ENCODE measurements around the gene PAH.

Gene PAH

DNA sequence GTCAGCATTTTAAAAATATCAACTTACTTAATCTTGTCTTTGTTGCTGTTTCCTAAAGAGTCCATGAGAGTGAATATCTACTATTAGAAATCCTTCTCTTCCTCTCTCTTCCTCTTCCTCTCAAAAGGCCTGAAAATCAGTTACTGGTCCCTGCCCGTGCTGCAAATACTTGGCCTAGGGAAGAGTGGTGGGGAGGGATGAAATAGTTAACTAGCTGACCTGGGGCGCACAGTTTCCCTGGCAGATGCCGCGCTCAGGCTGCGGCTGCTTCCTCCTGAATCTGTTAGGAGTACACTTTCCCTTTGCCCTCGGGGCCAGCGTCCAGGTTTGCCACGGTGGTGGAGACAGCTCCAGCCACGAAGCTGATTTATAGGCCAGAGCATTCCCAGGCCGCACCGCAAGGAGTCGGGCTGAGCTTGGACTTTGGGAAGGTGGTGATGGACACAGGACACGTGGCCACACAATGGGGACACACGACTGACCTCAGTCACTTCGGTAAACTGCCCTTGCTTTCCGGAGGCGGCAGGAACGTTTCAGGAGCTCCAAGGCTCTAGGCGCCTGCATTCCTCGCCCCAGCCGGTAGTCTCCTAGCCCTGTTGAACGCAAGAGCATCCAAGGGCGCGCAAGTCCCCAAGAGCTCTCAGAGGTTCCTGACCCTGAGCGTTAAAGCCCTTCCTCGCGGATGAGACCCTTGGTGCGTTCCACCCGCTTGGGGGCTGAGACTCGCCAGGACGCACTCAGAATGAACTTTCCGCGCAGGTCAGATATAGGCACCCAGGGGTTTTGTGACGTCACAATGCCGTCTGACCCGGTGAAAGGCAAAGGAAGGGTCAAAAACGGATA lies 33.3 kb upstream of the PAH start:
- DNase-seq (ENCODE audit: low read depth), result no peak

DNA sequence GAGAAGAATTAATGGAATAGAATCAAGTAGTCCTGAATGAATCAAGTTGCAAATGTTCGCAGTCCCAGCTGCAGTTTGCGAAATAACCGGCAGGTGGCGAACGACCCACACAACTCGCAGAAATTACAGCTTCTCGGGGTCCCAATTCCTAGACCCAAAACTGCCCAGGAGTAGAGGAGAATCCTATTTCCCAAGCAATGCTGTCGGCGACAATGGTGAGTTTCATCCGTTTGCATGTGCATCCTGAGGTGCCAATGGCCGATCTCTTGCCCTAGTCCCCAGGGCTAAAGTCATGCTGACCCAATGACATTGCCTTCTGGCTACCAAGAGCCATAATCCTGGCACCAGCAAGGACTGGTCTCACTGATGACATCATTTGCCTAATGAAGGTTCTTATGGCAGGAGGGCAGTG lies 31.9 kb upstream of the PAH start:
- peak; percentile 41 for DNase-seq (ENCODE audit: low read depth)

DNA sequence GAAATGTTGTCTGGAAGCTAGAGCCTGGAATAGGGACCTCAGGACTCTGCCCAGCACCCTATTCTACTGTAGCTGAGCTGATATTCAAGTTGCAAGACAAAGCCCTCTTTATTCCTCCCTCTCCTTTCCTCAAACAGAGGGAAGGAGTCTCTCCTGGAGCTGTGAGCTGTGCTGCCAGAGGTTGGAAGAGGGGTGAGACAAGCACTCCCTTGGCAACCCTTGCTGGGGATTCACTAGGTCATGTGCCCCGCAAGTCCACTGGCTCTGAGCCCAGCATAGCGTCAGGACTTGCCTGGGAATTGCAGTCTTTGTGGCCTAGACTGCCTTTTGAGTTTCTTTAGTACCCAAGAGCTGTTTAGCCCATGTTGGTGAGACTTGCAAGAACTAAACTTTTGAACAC lies 29.0 kb upstream of the PAH start:
- DNase-seq (ENCODE audit: low read depth), result no peak

DNA sequence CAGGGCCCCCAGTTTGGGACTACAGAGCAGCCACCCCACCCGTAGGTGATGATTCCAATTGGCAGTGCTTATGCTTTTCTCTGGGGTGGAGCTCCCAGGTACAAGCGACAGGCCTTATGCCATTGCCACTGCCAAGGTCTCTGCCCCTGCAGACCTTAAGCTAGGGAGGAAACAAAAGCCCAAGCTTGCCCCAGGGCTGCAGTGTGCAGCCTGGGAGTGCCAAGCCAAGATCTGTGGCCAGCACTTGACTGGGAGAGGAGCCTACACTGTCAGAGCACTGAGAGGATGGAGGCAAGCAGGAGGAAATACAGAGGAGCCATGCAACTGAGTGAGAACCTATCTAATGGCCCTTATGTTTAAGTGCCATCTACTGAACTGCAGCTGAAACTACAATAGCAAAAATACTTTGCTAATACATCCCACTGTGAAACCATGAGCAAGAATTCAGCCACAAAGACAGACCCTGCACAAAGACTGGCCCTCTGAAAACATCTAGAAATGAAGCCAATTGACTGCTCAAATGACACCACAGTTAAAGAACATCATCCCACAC lies 22.7 kb upstream of the PAH start:
- no peak for DNase-seq (ENCODE audit: low read depth)

DNA sequence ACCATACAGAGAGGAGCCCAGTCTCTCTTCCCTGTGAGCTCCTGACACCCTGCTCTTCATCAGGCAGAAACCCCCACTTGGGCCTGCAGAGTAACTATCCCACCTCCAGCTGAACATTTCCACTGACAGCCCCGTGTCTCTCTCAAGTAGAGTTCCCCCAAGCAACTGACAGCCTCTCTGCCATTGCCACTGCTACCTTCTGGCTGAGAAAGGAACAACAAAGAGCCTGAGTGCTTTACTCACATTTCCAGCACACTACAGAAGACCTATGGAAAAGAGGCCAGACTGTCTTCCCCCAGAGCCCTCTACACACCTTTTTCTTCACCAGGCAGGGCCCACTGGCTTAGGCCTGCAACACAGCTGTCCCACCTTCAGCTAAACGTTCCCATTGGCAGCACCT lies 22.0 kb upstream of the PAH start:
- no peak for DNase-seq (ENCODE audit: low read depth)

DNA sequence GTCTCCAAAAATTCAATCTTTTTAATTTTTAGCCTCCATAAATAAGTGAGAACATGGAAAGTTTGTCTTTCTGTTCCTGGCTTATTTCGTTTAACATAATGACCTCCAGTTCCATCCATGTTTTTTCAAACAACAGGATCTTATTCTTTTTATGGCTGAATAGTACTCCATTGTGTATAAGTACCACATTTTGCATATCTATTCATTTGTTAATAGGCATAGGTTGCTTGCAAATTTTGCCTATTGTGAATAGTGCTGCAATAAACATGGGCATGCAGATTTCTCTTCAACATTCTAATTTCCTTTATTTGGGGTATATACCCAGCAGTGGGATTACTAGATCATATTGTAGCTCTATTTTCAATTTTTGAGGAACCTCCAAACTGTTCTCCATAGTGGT lies 16.1 kb upstream of the PAH start:
- no peak for DNase-seq (ENCODE audit: low read depth)

DNA sequence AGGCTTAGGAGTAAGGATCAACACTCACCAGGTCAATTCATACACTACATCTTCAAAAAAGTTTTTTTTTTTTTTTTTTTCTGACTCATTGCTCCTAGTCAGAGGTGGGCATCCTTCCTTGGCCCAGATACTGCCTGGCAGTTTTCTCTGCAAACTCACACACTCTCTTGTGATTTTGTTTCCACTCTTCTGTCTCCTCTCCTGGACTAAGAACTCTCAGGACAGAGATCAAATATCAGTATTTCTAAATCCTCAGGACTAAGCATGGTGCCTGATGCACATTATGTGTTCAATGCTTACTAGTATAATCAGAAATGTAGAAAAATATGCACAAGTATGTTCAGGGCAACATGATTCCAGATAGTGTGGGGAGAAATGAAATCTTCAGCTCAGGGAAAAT lies 10.2 kb upstream of the PAH start:
- DNase-seq (ENCODE audit: low read depth), result no peak

DNA sequence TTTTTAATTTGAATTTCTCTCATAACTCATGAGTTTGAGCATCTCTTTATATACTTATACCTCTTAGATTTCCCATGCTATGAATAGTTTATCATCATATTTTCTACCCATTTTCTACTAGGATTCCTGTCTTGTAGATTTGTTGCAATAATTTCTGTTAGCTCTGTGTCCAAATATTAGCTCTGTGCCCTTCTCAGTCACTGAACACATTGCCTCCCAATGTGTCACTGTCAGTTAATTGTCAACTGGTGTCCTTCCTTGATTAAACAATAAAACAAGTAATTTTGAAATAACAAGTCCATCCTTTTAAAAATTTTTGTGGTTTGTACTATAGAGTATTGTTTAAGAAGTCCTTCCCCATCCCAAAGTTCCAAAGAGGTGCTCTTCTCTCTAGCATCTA lies 4.2 kb upstream of the PAH start:
- DNase-seq (ENCODE audit: low read depth), result no peak

DNA sequence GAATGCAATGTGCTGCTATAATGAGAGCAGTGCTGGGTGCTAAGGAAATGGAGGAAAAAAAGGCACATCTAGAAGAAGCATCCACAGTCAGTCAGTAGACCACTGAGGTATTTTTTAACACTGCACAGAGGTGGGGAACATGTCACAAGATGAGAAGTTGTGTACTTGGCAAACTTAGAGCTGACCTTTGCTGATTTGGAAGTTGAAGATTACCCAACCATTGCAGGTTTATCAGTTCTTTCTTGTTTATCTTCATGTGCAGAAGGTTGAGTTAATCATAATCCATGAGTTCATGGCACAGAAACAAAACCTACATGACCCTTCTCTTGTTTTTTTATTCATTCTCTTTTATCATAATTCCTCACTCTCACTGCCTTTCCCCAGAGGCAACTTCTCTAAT lies 3.2 kb upstream of the PAH start:
- no peak for DNase-seq (ENCODE audit: low read depth)

DNA sequence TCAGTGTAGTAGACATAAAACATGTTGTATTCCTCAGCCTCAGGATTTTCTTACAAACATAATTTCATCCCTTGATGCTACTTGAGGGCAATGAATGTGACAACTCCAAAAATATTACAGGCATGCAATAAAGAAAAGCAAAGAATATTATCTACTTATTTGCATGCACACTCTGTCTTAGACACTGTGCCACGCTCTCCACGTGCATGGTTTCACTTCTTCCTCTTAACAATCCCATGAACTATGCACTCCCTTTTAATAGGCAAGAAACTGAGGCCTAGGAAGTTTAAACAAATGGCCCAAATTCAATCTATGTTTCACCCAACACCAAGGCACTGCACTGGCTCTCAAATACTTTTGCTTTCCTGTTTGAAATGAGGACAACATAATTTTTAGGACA lies 1.8 kb upstream of the PAH start:
- no peak for DNase-seq (ENCODE audit: low read depth)

DNA sequence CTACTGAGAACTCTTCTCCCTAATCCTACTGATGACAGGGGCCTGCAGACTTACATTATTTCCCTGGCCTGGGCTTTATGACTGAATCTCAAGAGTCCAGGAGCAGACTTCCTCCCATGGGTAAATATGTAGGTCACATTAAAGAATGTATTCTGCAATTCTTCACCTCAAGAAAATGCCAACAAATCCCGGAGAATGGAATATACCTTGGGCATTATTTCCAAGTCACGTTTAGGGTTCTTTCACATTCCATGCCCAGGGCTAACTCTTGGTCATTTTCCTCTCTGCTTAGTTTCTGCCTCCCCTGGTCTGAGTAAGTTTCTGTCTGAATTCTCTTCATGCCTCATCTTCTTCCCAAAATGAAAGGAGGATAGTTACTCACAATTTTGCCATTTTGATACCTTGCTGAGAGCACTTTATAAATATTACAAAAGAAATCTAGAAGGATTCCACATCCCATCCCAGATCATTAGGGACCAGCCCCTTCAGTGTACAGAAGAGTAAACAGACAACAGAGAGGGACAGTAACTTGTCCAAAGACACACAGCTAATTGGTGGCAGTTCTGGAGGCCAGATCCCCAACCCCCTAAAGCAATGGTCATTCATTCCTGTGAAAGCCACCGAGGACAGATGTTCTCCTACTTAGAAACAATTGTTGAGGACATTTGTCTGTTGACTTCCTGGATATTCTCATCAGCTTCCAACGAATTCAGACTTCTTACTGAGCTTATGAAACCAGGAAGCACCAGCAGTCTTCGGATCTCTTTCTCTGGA lies 605 bp downstream of the PAH start:
- DNase-seq (ENCODE audit: low read depth), result no peak

DNA sequence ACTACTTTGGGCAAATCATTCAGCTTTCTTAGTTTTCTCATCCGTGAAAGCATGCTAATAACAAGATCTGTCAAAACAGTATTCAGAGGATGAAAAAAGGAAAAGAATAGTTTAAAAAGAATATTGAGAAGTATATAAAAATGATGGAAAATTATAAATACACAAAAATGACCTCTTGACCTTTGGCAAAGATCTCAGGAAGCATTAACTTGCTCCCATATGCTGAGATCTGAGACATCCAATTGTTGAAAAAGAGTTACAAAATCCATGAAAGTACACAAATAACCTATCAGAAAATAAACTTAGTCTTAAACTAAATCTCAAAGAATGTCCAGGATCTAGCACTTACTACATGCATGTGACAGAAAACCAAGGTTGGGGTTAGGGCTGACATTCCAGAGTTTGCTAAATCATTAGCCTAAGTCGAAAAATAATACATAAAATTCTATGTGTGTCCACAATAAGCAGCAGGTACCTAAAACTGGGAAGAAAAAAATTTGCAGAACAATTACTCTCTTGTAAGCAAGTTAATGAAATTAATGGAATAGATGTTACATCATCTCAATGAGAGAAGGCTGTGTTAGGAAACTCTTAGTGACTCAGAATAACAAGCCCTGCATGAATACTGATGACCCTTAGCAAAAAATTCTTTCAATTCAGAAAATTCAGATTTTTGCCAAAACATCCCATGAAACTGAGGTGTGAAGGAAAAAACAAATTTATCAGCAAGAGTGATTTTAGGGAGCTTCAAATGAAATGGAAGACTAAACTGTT lies 3.4 kb downstream of the PAH start:
- DNase-seq (ENCODE audit: low read depth), result no peak

DNA sequence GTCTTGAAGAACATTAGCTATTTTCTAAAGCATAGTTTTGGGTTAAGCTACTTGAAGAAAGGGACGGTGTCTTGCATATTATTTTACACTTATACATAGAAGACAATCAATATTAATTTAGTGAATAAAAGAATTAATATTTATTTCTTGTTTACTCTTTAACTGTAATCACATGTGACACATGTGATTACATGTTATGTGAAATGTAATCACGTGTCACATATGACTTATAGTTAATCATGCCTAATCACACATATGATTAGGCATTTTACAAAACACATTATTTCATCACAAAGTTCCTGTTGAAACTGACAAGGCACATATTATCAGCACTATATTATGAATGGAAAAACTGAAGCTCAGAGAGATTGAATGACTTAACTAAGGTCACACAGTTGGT lies 4.8 kb downstream of the PAH start:
- no peak for DNase-seq (ENCODE audit: low read depth)

DNA sequence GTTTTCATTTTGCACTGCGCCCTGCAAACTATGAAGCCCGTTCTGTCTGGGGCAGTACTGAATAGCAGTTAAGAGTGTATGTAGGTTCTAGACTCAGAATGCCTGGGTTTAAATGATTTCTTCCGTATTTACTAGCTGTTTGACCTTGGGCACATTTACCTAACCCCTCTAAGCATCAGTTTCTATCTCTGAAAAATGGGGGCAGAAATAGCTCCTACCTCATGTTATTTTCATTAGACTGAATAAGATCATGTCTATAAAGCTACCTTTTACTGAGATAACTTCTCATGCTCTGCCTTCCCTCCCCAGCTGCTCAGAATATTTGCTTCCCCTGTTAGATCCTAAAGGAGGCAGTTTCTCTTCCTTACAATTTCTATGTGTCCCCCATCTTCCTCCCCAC lies 5.7 kb downstream of the PAH start:
- no peak for DNase-seq (ENCODE audit: low read depth)

DNA sequence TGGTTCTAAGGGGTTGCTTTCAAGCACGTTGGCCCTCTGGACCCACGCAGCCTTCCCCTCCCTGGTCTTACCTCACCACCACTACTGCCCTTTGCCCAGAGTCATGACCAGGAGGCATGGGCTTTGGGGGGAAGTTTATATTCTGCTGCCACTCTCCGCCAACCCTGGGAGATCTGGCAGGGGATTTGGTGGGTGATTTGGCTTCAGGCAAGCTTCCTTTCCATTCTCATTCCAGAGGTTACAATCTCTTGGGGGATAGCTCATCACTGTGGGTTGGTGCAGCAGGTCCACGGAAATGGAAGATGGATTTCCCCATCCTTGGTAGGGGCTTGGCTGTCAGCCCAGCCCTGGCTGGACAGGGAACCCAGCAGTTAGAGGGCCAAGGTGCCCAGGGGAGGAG lies 6.3 kb downstream of the PAH start:
- DNase-seq (ENCODE audit: low read depth), result no peak

DNA sequence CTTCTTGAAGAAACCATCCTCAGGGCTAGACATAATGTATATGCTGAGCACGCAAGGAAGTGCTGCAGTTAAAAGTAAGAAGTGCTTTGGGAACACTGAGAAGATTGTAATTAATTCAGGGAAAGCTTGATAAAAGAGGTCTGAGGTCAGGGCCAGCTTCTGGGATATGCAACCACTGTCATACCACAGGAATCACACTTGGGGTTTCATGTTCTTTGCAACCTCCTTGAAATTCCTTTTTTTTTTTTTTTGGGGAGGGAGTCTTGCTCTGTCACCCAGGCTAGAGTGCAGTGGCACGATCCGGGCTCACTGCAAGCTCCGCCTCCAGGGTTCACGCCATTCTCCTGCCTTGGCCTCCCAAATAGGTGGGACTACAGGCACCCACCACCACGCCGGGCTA lies 6.9 kb downstream of the PAH start:
- DNase-seq (ENCODE audit: low read depth), result no peak

DNA sequence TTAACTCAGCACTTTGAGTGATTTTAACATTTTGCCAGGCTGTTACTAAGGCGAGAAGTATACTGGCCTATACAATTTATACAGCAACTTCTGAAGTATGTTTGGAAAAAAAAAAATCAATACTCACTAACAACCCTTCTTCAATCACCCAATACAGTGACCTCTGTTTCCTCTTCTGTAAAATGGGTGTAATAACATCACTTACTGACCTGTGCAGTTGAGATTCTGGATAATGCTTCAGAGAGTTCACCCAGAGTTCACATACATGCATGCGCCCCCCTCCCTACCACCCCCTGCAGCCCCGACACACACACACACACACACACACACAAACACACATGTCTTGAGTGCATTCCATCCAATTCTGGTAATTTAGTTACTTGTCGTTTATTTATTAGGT lies 9.1 kb downstream of the PAH start:
- DNase-seq (ENCODE audit: low read depth), result no peak

DNA sequence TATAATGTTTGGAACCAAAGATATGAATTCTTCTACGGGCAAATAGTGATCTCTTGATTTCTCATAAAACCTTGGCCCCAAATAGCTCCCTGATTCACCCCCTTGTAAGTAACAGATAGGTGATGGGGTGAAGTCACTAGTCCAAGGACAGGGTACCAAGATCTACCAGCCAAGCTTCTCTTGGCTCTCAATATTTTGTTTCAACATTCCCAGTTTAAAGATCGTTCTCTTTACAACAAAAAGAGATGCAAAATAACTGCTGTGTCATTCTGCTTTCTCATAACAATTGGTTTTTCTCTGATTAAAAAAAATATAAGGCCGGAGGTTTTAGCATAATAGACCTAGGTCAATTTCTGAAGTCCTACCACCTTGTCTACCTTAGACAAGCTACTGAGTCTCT lies 11.8 kb downstream of the PAH start:
- DNase-seq (ENCODE audit: low read depth), result no peak

DNA sequence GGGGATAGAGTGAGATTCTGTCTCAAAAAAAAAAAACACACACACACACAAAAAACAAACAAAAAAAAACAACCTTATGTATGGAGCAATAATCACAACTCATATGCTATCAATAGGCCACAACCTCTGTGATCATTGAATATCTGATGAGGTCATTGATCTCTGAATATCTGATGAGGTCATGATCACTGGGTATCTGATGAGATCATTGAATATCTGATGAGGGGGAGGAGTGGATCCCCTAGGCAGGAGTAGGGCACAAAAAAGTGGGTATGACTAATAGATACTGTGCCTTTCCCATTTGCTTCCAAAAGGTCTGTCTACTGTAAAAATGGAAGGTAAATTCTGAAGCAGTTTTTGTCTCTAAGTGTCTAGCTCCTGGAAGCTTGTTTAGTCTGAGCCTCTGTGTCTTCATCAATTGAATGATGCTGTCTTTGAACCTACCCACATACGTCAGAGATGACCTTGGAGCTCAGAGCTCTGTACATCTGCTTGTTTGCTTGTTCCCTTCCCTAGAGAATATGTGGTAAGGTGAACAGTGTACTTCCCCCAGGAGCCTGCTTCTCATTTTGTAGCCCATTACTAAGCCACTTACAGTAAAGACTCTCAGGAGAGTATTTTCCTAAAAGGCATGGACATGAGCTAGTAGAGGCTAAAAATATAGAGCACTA lies 13.6 kb downstream of the PAH start:
- no peak for DNase-seq (ENCODE audit: low read depth)

DNA sequence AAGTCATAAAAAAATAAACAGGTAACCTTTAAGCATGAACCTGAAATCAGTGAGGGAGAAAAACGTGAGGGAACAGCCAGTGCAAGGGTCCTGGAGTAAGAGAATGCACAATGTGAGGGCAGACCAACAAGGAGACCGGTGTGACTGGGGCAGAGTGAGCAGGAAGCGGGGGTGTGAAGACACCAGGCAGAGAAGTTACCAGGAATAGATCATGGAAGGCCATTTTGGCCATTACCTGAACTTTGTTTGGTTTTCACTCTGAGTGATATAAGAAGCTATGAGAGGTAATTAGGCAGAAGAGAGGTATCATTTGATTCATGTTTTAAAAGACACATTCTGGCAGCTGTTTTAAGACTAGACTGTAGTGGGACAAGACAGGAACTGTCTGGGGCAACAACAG lies 15.0 kb downstream of the PAH start:
- DNase-seq (ENCODE audit: low read depth), result no peak

DNA sequence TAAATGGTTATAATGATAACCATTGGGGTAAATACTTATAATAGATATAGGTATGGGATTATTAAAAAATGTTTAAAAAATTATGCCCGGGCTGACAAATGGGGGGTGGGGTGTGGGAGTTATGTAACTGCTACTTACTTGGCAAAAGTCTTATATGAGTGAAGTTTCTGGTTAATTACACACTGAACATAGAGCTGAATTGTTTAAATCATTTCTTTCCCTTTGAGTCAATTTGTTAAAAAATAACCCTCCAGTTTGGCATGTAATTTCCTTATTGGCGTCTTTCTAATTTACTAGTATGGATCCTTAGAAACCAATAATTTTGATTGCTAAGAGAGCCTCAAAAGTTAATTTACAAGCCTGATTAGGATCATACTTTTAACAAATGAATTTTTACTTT lies 16.7 kb downstream of the PAH start:
- DNase-seq (ENCODE audit: low read depth), result no peak

DNA sequence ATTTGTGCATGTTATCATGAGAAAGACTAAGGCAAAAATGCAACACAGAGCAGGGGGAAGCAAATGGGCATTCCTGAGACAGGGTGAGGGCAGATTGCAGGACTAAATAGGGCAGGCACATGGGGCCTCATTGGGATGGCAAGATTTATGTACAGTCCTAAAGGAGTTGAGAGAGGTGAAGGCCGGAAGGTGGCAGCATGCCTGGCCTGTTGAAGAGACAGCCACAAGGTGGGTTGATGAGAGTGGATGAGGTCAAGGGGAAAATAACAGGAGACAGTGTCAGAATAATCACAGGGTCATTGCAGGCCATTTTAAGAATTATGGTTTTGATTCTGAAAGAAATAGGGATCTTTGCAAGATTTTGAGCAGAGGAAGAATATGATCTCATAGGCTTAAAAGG lies 21.0 kb downstream of the PAH start:
- DNase-seq (ENCODE audit: low read depth), result no peak

Measured in ELR (cell line).